Left ventricle myocardium inferior (tissue), 1 donor: Measurements from ENCODE around the gene VASH1. TPM values are rescaled to one million over a fixed set of nuclear protein-coding genes. Genes with fewer than 3 reads are reported as not detected.

Experiments
- DNase-seq: peaks from one replicate; pipeline ENCODE4 v3.0.0-alpha.2; 2020
- H3K27ac ChIP-seq: fragments of 200-600 bp; replicated peaks from 2 replicates; pipeline ENCODE4 v1.8.0; 2021
- H3K27me3 ChIP-seq: fragments of 200-600 bp; 2 replicates; pipeline ENCODE4 v1.8.0; 2021; ENCODE audit warnings: low read depth
- H3K36me3 ChIP-seq: fragments of 200-600 bp; 2 replicates; pipeline ENCODE4 v1.8.0; 2021
- H3K4me1 ChIP-seq: fragments of 200-600 bp; 2 replicates; pipeline ENCODE4 v1.8.0; 2021
- H3K4me3 ChIP-seq: fragments of 200-600 bp; 2 replicates; pipeline ENCODE4 v1.8.0; 2021; ENCODE audit warnings: mild to moderate bottlenecking, moderate library complexity
- H3K9me3 ChIP-seq: fragments of 200-600 bp; replicated peaks from 2 replicates; pipeline ENCODE4 v1.8.0; 2021
- intact Hi-C: fragments of 100-400 bp; cut with micrococcal nuclease; formaldehyde crosslinking; loops from one replicate; pipeline ENCODE4 v1.11.0; 2022
- total RNA-seq: library from RNA; stranded (reverse); fragmentation: NEBNext Ultra II Directional; extraction: Animal tissue kit (Norgen Biotek cat#: 25700); gene quantifications from one replicate; pipeline ENCODE4 v1.2.1, GENCODE V29; 2021
- TF ChIP-seq, protein P1 (sequence below): fragments of 200-600 bp; IDR thresholded peaks from 2 replicates; pipeline ENCODE4 v1.8.0; 2021; ENCODE audit warnings: antibody characterized with exemption, mild to moderate bottlenecking, borderline replicate concordance
- donor health status: DM: no; HTN: yes; CAD: no; lungs with severe emphysema.

The VASH1 gene
- total RNA-seq, 1 donor from 2014 or later = 12.4 TPM

DNA sequence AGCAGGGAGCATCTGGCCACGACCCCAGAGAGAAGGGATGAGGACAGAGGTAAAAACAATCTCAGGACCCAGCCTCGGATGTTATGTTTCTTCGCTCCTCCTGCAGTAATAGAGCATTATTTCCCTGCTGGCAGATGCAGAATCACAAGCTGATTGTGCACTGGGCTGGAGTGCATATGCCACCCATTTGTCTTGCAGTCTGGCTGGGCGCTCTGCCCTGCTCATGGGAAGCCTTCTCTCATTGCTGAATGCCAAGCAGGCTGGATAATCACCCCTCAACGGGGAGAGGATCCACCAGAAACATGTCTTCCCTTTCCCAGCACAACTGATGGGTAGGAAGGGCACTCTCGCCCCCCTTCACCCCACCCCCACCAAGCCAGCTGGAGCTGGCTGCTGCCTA lies 8.5 kb upstream of the VASH1 start:
- no peak overlapping the region for H3K27ac ChIP-seq
- no peaks in the 10 kb centered on the region for H3K27me3 ChIP-seq
- no peaks in the 10 kb centered on the region for H3K4me1 ChIP-seq
- intact Hi-C loops = no loop called here
- peaks cover 8% of the 10 kb centered on the region for H3K9me3 ChIP-seq
- no peak overlapping the region for H3K4me3 ChIP-seq
- DNase-seq = no peak
- TF ChIP-seq, protein P1, sequence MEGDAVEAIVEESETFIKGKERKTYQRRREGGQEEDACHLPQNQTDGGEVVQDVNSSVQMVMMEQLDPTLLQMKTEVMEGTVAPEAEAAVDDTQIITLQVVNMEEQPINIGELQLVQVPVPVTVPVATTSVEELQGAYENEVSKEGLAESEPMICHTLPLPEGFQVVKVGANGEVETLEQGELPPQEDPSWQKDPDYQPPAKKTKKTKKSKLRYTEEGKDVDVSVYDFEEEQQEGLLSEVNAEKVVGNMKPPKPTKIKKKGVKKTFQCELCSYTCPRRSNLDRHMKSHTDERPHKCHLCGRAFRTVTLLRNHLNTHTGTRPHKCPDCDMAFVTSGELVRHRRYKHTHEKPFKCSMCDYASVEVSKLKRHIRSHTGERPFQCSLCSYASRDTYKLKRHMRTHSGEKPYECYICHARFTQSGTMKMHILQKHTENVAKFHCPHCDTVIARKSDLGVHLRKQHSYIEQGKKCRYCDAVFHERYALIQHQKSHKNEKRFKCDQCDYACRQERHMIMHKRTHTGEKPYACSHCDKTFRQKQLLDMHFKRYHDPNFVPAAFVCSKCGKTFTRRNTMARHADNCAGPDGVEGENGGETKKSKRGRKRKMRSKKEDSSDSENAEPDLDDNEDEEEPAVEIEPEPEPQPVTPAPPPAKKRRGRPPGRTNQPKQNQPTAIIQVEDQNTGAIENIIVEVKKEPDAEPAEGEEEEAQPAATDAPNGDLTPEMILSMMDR = no peak
- no peaks in the 10 kb centered on the region for H3K36me3 ChIP-seq

DNA sequence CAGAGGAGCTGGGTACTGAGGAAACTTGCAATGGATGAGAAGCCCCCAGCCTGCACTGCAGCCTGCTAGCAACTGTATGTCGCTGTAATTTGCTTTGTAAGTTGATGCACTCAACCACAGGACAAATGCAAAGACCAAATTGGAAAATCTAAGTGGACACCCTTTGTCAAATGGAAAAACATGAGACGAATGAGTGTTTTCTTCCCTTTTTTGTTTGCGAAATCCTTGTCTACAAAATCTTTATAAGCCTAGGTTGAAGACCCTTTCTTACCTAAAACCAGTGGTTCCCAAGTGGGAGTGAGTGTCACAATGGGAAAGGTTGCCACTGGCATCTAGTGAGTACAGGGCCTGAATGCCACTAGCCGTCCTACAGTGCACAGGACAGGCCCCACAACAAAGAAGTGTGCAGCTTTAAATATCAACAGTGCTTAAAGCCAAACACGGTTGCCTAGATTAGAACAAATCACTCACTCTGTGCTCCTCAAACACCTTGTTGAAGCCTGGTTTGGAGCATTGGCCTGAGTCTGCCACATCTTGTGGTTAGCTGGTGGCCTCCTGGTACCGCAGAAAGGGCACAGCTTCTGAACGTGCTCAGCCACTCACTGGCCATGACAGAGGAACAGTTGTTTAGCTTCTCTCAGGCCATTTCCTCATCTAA lies 7.6 kb upstream of the VASH1 start:
- Histone ChIP-seq H3K27ac (no peak overlapping the region), H3K4me1 (no peaks in the 10 kb centered on the region), H3K27me3 (no peaks in the 10 kb centered on the region), H3K9me3 (peaks cover 7% of the 10 kb centered on the region), H3K4me3 (no peak overlapping the region), H3K36me3 (no peaks in the 10 kb centered on the region)
- DNase-seq = no peak
- TF ChIP-seq, protein P1 = no peak
- intact Hi-C loops = no loop called here

DNA sequence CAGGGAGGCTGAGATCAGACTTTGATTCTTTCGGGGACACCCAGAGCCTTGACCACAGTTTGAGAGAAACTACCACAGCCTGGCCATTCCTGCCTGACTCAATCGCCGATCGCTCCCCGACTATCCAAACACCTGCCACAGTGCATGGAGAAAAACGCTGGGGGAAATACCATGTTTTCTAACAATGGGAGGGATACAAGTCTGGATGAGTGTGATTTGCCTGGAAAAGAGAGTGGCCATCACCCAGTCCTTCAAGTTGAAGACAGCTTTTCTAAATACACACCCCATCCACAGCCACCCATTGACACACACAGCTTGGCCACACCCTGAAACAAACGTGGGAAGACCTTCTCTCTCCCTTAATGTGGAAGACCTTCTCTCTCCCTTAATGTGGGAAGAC lies 6.7 kb upstream of the VASH1 start:
- TF ChIP-seq, protein P1 = no peak
- no peaks in the 10 kb centered on the region for H3K36me3 ChIP-seq
- DNase-seq = no peak
- no peak overlapping the region for H3K27ac ChIP-seq
- no peaks in the 10 kb centered on the region for H3K27me3 ChIP-seq
- H3K4me3 ChIP-seq = no peak overlapping the region
- H3K4me1 ChIP-seq = no peaks in the 10 kb centered on the region
- H3K9me3 ChIP-seq = no peaks in the 10 kb centered on the region
- intact Hi-C loops = no loop called here

DNA sequence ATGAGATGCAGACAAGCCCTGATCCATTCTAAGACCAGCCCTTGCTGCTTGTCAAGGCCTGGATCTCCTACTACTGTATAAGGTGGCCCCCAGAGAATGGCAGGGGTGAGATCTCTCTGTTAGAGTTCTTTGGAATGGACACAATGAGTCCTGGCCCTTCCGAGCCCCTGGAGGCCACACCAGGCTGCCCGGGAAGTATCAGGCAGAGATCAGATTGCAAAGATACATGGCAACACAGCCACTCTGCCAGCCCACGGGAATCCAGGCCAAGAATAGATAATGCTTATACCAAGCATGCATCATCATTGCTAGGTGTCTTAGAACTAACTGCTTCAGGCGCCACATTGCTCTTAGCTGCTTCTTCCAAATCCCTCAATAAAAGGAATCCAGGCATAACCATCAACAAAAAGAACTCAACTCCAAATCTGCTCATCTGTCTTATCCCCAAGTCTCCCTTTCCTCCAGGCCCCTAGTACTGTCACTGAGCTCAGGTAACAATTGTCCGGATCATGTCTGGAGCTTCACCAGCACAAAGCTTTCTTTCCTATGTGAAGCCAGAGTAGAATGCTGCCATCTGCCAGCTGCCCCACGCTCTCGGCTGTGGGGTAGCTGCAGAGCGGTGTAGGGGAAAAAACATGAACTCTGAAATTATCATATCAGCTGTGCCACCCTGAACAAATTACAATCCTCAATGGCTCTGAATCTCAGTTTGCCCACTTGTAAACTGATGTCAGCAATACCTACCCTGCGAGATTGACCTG lies 5.5 kb upstream of the VASH1 start:
- H3K27me3 ChIP-seq = no peaks in the 10 kb centered on the region
- H3K9me3 ChIP-seq = no peaks in the 10 kb centered on the region
- H3K27ac ChIP-seq = no peak overlapping the region
- no peak for DNase-seq
- no peaks in the 10 kb centered on the region for H3K36me3 ChIP-seq
- TF ChIP-seq, protein P1 = no peak
- peaks cover 7% of the 10 kb centered on the region for H3K4me1 ChIP-seq
- no peak overlapping the region for H3K4me3 ChIP-seq
- intact Hi-C loops = no loop called here

DNA sequence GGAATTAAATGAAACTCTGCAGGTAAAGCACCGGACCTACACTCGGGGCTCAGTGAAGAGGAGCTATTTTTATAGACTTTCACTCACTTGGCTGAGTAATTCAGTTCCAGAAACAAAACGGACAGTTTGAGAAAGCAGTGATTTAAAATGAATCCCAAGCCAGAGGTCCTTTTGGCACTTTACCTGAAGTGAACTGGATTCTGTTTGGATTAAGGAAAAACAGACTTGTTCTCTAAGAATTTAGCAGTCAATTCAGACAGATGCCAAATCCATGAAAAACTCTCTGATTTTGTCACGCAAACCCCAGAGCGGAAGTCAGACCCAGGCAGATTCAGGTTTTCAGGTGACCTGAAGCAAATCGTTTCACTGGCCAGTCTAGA lies 4.9 kb upstream of the VASH1 start:
- Histone ChIP-seq H3K9me3 (no peaks in the 10 kb centered on the region), H3K27ac (no peak overlapping the region), H3K27me3 (no peaks in the 10 kb centered on the region), H3K4me1 (peaks cover 12% of the 10 kb centered on the region), H3K36me3 (no peaks in the 10 kb centered on the region), H3K4me3 (no peak overlapping the region)
- TF ChIP-seq, protein P1 = no peak
- DNase-seq = no peak
- intact Hi-C loops = no loop called here
